Measurements from ENCODE around the gene NECTIN3.

- TF ChIP-seq POLR2A (IDR thresholded peaks at IDR 0.05; ENCODE audit: low read depth, low read length), result no peak
- TF ChIP-seq POLR2AphosphoS5 (IDR thresholded peaks at IDR 0.05; ENCODE audit: low read depth, low read length), result no peak
These were observed 80.9 kb downstream of the NECTIN3 start for GRCh38 chr3:111152496-111152895.

Measured in GM12891 (cell line).